ENCODE results near the gene MFSD2A.
"Not testable (repeated sequence)": the region's sequence is repeated elsewhere in the genome, so short reads cannot be mapped to it uniquely, and the experiment has no call there.

Gene MFSD2A

GRCh38 chr1:39962450-39962825, 7.5 kb downstream of the MFSD2A start:
- ATAC-seq: no peak
- TF ChIP-seq ZNF565 (CRISPR knock-in tag; conservative IDR thresholded peaks at IDR 0.05; ENCODE audit: low read depth) (no peak), OSR1 (CRISPR knock-in tag; IDR thresholded peaks at IDR 0.05) (no peak), CSRNP3 (CRISPR knock-in tag; IDR thresholded peaks at IDR 0.05) (no peak), BACH2 (CRISPR knock-in tag; IDR thresholded peaks at IDR 0.05; ENCODE audit: borderline replicate concordance) (no peak)
- TF ChIP-seq, protein P1, sequence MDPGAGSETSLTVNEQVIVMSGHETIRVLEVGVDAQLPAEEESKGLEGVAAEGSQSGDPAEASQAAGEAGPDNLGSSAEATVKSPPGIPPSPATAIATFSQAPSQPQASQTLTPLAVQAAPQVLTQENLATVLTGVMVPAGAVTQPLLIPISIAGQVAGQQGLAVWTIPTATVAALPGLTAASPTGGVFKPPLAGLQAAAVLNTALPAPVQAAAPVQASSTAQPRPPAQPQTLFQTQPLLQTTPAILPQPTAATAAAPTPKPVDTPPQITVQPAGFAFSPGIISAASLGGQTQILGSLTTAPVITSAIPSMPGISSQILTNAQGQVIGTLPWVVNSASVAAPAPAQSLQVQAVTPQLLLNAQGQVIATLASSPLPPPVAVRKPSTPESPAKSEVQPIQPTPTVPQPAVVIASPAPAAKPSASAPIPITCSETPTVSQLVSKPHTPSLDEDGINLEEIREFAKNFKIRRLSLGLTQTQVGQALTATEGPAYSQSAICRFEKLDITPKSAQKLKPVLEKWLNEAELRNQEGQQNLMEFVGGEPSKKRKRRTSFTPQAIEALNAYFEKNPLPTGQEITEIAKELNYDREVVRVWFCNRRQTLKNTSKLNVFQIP (CRISPR knock-in tag; IDR thresholded peaks at IDR 0.05; ENCODE audit: borderline replicate concordance, low read depth): no peak

GRCh38 chr1:39962964-39963363, 8.0 kb downstream of the MFSD2A start:
- ATAC-seq: not testable (repeated sequence)

DNA sequence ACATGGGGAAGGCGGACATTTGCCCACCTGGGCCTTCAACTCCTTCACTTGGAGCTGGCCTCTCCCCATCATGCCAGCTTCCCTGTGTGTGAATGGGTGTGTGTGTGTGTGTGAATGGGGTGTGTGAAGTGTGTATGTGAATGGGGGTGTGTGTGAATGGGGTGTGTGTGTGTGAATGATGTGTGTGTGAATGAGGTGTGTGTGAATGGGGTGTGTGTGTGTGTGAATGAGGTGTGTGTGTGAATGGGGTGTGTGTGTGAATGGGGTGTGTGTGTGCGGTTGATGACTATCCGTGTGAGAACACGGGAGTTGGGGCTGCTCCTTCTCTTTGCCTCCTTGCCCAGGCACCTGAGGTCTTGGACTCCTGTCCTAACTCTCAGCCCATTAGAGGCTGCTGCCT, 9.6 kb downstream of the MFSD2A start:
- no peak for ATAC-seq
- no peak for TF ChIP-seq TOX (CRISPR knock-in tag; IDR thresholded peaks at IDR 0.05; ENCODE audit: borderline replicate concordance)
- TF ChIP-seq, protein P1 (CRISPR knock-in tag; IDR thresholded peaks at IDR 0.05; ENCODE audit: borderline replicate concordance, low read depth): no peak
- TF ChIP-seq OSR1 (CRISPR knock-in tag; IDR thresholded peaks at IDR 0.05): no peak
- TF ChIP-seq ZNF8 (CRISPR knock-in tag; IDR thresholded peaks at IDR 0.05): no peak
- TF ChIP-seq ARNTL (CRISPR knock-in tag; IDR thresholded peaks at IDR 0.05; ENCODE audit: borderline replicate concordance, low read depth): no peak
- no peak for TF ChIP-seq ZNF70 (CRISPR knock-in tag; IDR thresholded peaks at IDR 0.05)
- TF ChIP-seq ESRRG (CRISPR knock-in tag; IDR thresholded peaks at IDR 0.05): no peak
- TF ChIP-seq ZFP30 (CRISPR knock-in tag; IDR thresholded peaks at IDR 0.05): no peak
- TF ChIP-seq ZC3H10 (CRISPR knock-in tag; IDR thresholded peaks at IDR 0.05): no peak
- no peak for TF ChIP-seq TCF4 (CRISPR knock-in tag; IDR thresholded peaks at IDR 0.05; ENCODE audit: borderline replicate concordance)
- TF ChIP-seq, protein P2, sequence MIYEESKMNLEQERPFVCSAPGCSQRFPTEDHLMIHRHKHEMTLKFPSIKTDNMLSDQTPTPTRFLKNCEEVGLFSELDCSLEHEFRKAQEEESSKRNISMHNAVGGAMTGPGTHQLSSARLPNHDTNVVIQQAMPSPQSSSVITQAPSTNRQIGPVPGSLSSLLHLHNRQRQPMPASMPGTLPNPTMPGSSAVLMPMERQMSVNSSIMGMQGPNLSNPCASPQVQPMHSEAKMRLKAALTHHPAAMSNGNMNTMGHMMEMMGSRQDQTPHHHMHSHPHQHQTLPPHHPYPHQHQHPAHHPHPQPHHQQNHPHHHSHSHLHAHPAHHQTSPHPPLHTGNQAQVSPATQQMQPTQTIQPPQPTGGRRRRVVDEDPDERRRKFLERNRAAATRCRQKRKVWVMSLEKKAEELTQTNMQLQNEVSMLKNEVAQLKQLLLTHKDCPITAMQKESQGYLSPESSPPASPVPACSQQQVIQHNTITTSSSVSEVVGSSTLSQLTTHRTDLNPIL (CRISPR knock-in tag; IDR thresholded peaks at IDR 0.05; ENCODE audit: low read depth): no peak
- TF ChIP-seq ZNF565 (CRISPR knock-in tag; conservative IDR thresholded peaks at IDR 0.05; ENCODE audit: low read depth): no peak
- no peak for TF ChIP-seq RARB (CRISPR knock-in tag; IDR thresholded peaks at IDR 0.05)
- no peak for TF ChIP-seq CSDC2 (CRISPR knock-in tag; IDR thresholded peaks at IDR 0.05)
- no peak for TF ChIP-seq BACH2 (CRISPR knock-in tag; IDR thresholded peaks at IDR 0.05; ENCODE audit: borderline replicate concordance)

- TF ChIP-seq ARNTL (CRISPR knock-in tag; IDR thresholded peaks at IDR 0.05; ENCODE audit: borderline replicate concordance, low read depth) (no peak), TCF4 (CRISPR knock-in tag; IDR thresholded peaks at IDR 0.05; ENCODE audit: borderline replicate concordance) (no peak), ZNF70 (CRISPR knock-in tag; IDR thresholded peaks at IDR 0.05) (no peak), PPARA (CRISPR knock-in tag; IDR thresholded peaks at IDR 0.05; ENCODE audit: borderline replicate concordance) (no peak), CSRNP3 (CRISPR knock-in tag; IDR thresholded peaks at IDR 0.05) (no peak), RARB (CRISPR knock-in tag; IDR thresholded peaks at IDR 0.05) (no peak), GLIS3 (CRISPR knock-in tag; IDR thresholded peaks at IDR 0.05) (no peak), ISL1 (CRISPR knock-in tag; IDR thresholded peaks at IDR 0.05) (no peak), ZNF565 (CRISPR knock-in tag; conservative IDR thresholded peaks at IDR 0.05; ENCODE audit: low read depth) (no peak), ZNF8 (CRISPR knock-in tag; IDR thresholded peaks at IDR 0.05) (no peak), ZC3H10 (CRISPR knock-in tag; IDR thresholded peaks at IDR 0.05) (no peak), SNAI2 (CRISPR knock-in tag; IDR thresholded peaks at IDR 0.05) (no peak), ZFP30 (CRISPR knock-in tag; IDR thresholded peaks at IDR 0.05) (no peak), CSDC2 (CRISPR knock-in tag; IDR thresholded peaks at IDR 0.05) (no peak), TOX (CRISPR knock-in tag; IDR thresholded peaks at IDR 0.05; ENCODE audit: borderline replicate concordance) (no peak), ZFP3 (CRISPR knock-in tag; IDR thresholded peaks at IDR 0.05) (no peak), OSR1 (CRISPR knock-in tag; IDR thresholded peaks at IDR 0.05) (no peak), ESRRG (CRISPR knock-in tag; IDR thresholded peaks at IDR 0.05) (no peak)
- TF ChIP-seq, protein P2 (CRISPR knock-in tag; IDR thresholded peaks at IDR 0.05; ENCODE audit: low read depth): no peak
- TF ChIP-seq, protein P1 (CRISPR knock-in tag; IDR thresholded peaks at IDR 0.05; ENCODE audit: borderline replicate concordance, low read depth): no peak
These were observed 10.1 kb downstream of the MFSD2A start for GRCh38 chr1:39965044-39965443.

More at GRCh38 chr1:39965044-39965443, 10.1 kb downstream of the MFSD2A start:
- no peak for ATAC-seq
